ENCODE measurements around the gene FAM117A. TPM values are rescaled to one million over a fixed set of nuclear protein-coding genes. Genes with fewer than 3 reads are reported as not detected.

Gene FAM117A
- total and polyA plus RNA-seq, 2 donors (not counting 3 experiments of a cell fraction or from before 2014, with no cell fraction given) = 12.2 to 24.1 TPM

DNA sequence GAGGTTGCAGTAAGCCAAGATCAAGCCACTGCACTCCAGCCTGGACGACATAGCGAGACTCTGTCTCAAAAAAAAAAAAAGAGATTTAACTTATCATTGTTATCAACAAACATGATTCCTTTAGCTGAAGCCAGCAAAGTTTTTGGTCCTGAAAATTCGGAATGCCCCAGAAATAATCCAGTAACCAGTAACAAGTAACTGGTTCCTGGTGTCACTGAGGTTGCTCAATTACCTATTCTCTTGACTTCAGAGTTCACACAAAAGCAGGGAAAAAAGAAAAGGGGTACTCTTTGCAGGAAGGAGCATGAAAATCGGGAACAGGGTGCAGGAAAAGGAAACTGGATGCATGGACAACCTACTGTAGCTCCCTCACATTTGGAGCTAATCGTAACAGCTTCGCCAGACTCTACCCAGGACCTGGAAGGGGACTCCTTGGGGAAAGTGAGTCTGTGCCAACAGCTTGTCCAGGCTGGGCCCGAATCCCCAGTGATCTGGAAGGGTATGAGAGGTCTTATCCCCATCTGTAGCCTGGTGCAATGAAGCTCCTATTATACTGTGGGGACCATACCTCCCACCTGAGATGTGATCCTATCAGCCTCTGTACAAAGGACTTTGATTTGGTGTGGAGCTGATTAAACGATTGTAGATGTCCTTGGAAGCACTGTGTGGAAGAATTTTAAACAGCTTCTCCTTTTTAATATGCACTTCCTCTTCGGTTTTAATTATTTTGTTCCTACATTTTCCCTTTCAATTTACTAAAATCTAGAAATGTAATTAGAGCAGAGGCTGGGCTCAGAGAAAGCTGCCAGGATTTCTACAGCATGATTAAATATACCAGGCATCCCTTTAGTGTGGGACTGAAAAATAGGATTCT is 82.6 kb downstream of the FAM117A start:
- intact Hi-C loops (cut with micrococcal nuclease) = no loop called here
- H3K9ac ChIP-seq (replicated peaks; ENCODE audit: extremely low read depth, insufficient read depth, low read length) = no peak overlapping the region
- no peak overlapping the region for H3K4me2 ChIP-seq (ENCODE audit: insufficient read depth, low read length)
- H4K20me1 ChIP-seq (replicated peaks; ENCODE audit: control insufficient read depth, extremely low read depth, insufficient read depth, low read length) = no peaks in the 10 kb centered on the region
- H3K4me3 ChIP-seq (replicated peaks in 1 of 3; ENCODE audit: insufficient read depth in 1 of 3, low read depth in 1 of 3, low read length in 3 of 3) = no peak overlapping the region
- ChIA-PET POLR2A (no interaction called here), CTCF (interaction anchor here (0.9 to 1.9 kb wide), 5 partner anchors 10 to 111 kb away, joined by 3 to 7 read pairs (median 4); partner anchors contain the start of gene NXPH3)
- FAIRE-seq (no peak), DNase-seq (ENCODE audit: low read depth, low spot score) (no peak)
- dilution Hi-C loops (cut with MboI; ENCODE audit: extremely low pct_ligation_motif_present, low sequenced_read_pairs) = no loop called here
- H3K9me3 ChIP-seq (replicated peaks; ENCODE audit: control insufficient read depth, insufficient read depth, low read length) = no peaks in the 10 kb centered on the region
- no peaks in the 10 kb centered on the region for H3K36me3 ChIP-seq (ENCODE audit: control insufficient read depth in 2 of 2, extremely low read depth in 1 of 2, insufficient read depth in 2 of 2, low read length in 2 of 2)
- H3K9me1 ChIP-seq (replicated peaks; ENCODE audit: control insufficient read depth, extremely low read depth, insufficient read depth, low read length) = no peaks in the 10 kb centered on the region
- no peak overlapping the region for H2AFZ ChIP-seq (ENCODE audit: low read depth, low read length)
- BruUV-seq (replicated peaks) = no TSS peak
- H3K79me2 ChIP-seq (ENCODE audit: control insufficient read depth, insufficient read depth, low read length) = peaks cover 9% of the 10 kb centered on the region
- peaks cover 3% of the 10 kb centered on the region for H3K4me1 ChIP-seq (ENCODE audit: control insufficient read depth, extremely low read depth, insufficient read depth, low read length)
- TF ChIP-seq POLR2A (IDR thresholded peaks at IDR 0.05; ENCODE audit: low read depth, low read length) = no peak
- TF ChIP-seq, protein P1, sequence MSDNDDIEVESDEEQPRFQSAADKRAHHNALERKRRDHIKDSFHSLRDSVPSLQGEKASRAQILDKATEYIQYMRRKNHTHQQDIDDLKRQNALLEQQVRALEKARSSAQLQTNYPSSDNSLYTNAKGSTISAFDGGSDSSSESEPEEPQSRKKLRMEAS (IDR thresholded peaks at IDR 0.05; ENCODE audit: insufficient read depth, insufficient read length) = no peak
- no peak for TF ChIP-seq FOS (IDR thresholded peaks at IDR 0.05; ENCODE audit: borderline replicate concordance, insufficient read depth, low read length)
- no peaks in the 10 kb centered on the region for H3K27me3 ChIP-seq (ENCODE audit: control insufficient read depth in 2 of 2, insufficient read depth in 2 of 2, low read length in 2 of 2)
- H3K27ac ChIP-seq (ENCODE audit: insufficient read depth, low read depth, low read length) = no peak overlapping the region

DNA sequence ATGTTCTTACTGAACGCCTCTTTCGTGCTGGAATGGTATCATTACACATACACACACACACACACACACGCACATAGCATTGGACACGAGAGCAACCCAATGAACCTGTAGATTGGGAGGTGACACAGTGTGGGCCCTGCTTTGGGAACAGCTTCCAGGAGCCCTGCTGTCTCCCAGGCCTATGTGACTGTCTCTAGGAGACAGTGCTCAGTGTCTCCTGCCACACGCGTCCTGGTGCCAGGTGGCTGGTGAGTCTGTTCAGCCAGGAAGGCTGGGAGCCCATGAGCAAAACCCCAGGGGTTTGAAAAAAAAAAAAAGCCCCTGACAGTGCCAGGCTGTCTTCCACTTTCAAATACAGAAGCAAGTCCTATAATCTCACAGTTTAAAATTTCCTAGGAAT is 83.6 kb downstream of the FAM117A start:
- dilution Hi-C loops (cut with MboI; ENCODE audit: extremely low pct_ligation_motif_present, low sequenced_read_pairs) = no loop called here
- ChIA-PET POLR2A (no interaction called here), CTCF (interaction anchor here (1.3 to 1.7 kb wide), 2 partner anchors 9 to 11 kb away, joined by 4 to 8 read pairs; no protein-coding TSS in a partner anchor)
- no peaks in the 10 kb centered on the region for H4K20me1 ChIP-seq (replicated peaks; ENCODE audit: control insufficient read depth, extremely low read depth, insufficient read depth, low read length)
- H2AFZ ChIP-seq (ENCODE audit: low read depth, low read length) = no peak overlapping the region
- no peak for DNase-seq (ENCODE audit: low read depth, low spot score)
- H3K4me2 ChIP-seq (ENCODE audit: insufficient read depth, low read length) = no peak overlapping the region
- H3K4me1 ChIP-seq (ENCODE audit: control insufficient read depth, extremely low read depth, insufficient read depth, low read length) = peaks cover 10% of the 10 kb centered on the region
- H3K9me3 ChIP-seq (replicated peaks; ENCODE audit: control insufficient read depth, insufficient read depth, low read length) = no peaks in the 10 kb centered on the region
- H3K9ac ChIP-seq (replicated peaks; ENCODE audit: extremely low read depth, insufficient read depth, low read length) = no peak overlapping the region
- no peak for FAIRE-seq
- intact Hi-C loops (cut with micrococcal nuclease) = no loop called here
- H3K27ac ChIP-seq (ENCODE audit: insufficient read depth, low read depth, low read length) = no peak overlapping the region
- no peaks in the 10 kb centered on the region for H3K36me3 ChIP-seq (ENCODE audit: control insufficient read depth in 2 of 2, extremely low read depth in 1 of 2, insufficient read depth in 2 of 2, low read length in 2 of 2)
- no peaks in the 10 kb centered on the region for H3K9me1 ChIP-seq (replicated peaks; ENCODE audit: control insufficient read depth, extremely low read depth, insufficient read depth, low read length)
- H3K79me2 ChIP-seq (ENCODE audit: control insufficient read depth, insufficient read depth, low read length) = peaks cover 19% of the 10 kb centered on the region
- TF ChIP-seq MYC (IDR thresholded peaks at IDR 0.05; ENCODE audit: low read depth, low read length) (no peak), GATA2 (IDR thresholded peaks at IDR 0.05; ENCODE audit: insufficient read depth, insufficient read length, low read depth, low read length) (no peak), EZH2 (IDR thresholded peaks at IDR 0.05; ENCODE audit: borderline replicate concordance, low read depth, low read length, severe bottlenecking) (no peak), POLR2A (IDR thresholded peaks at IDR 0.05; ENCODE audit: low read depth, low read length) (no peak), JUN (IDR thresholded peaks at IDR 0.05; ENCODE audit: borderline replicate concordance, insufficient read depth, insufficient read length, low read depth) (no peak)
- TF ChIP-seq, protein P2, sequence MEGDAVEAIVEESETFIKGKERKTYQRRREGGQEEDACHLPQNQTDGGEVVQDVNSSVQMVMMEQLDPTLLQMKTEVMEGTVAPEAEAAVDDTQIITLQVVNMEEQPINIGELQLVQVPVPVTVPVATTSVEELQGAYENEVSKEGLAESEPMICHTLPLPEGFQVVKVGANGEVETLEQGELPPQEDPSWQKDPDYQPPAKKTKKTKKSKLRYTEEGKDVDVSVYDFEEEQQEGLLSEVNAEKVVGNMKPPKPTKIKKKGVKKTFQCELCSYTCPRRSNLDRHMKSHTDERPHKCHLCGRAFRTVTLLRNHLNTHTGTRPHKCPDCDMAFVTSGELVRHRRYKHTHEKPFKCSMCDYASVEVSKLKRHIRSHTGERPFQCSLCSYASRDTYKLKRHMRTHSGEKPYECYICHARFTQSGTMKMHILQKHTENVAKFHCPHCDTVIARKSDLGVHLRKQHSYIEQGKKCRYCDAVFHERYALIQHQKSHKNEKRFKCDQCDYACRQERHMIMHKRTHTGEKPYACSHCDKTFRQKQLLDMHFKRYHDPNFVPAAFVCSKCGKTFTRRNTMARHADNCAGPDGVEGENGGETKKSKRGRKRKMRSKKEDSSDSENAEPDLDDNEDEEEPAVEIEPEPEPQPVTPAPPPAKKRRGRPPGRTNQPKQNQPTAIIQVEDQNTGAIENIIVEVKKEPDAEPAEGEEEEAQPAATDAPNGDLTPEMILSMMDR (IDR thresholded peaks at IDR 0.05; ENCODE audit: extremely low read depth in 1 of 2, insufficient read depth in 1 of 2, low read depth in 1 of 2, low read length in 2 of 2) = no peak
- no peaks in the 10 kb centered on the region for H3K27me3 ChIP-seq (ENCODE audit: control insufficient read depth in 2 of 2, insufficient read depth in 2 of 2, low read length in 2 of 2)
- no peak overlapping the region for H3K4me3 ChIP-seq (replicated peaks in 1 of 3; ENCODE audit: insufficient read depth in 1 of 3, low read depth in 1 of 3, low read length in 3 of 3)
- no TSS peak for BruUV-seq (replicated peaks)

All from endothelial cell of umbilical vein (primary cell).